Uterus (tissue), 4 donors: ENCODE results near the gene SV2C. TPM values are rescaled to one million over a fixed set of nuclear protein-coding genes. Genes with fewer than 3 reads are reported as not detected.

ENCODE experiments used
- DNase-seq, 2 donors: peaks; one replicate each; pipeline ENCODE4 v3.0.0-alpha.2; 2019 to 2020
- H3K27ac ChIP-seq, 2 donors: fragments of 200-600 bp; sonication (generic); 1 replicate in 1 of 2; 2 replicates in 1 of 2; pipeline ENCODE4 v1.5.1; 2016 to 2018
- H3K27me3 ChIP-seq, 2 donors: fragments of 200-600 bp; sonication (generic); one replicate each; pipeline ENCODE4 v1.5.1; 2018 to 2019; ENCODE audit warnings: control low read depth in 1 of 2
- H3K36me3 ChIP-seq, 2 donors: fragments of 200-600 bp; sonication (generic); one replicate each; pipeline ENCODE4 v1.5.1; 2019; ENCODE audit warnings: control low read depth in 1 of 2
- H3K4me1 ChIP-seq, 2 donors: fragments of 200-600 bp; sonication (generic); one replicate each; pipeline ENCODE4 v1.5.1; 2018 to 2019; ENCODE audit warnings: control low read depth in 1 of 2
- H3K4me3 ChIP-seq, 2 donors: fragments of 200-600 bp; sonication (generic); 1 replicate in 1 of 2; 2 replicates in 1 of 2; pipeline ENCODE4 v1.5.1; 2018 to 2019; ENCODE audit warnings: mild to moderate bottlenecking in 1 of 2
- H3K9me3 ChIP-seq, 2 donors: fragments of 200-600 bp; sonication (generic); one replicate each; pipeline ENCODE4 v1.5.1; 2019; ENCODE audit warnings: control low read depth in 1 of 2
- POLR2A ChIP-seq, 2 donors: fragments of 450-650 bp; IDR thresholded peaks; one replicate each; pipeline ENCODE4 v1.6.1; 2016; ENCODE audit warnings: antibody characterized with exemption in 2 of 2, mild to moderate bottlenecking in 1 of 2, moderate library complexity in 1 of 2
- intact Hi-C: fragments of 100-400 bp; cut with DNase I; formaldehyde crosslinking; loops from one replicate; pipeline ENCODE4 v1.15.1; 2023; ENCODE audit warnings: low total_unique reads
- total RNA-seq, 4 donors: library from RNA; depleted of rRNA in 3 of 4; stranded (reverse); fragments of >200 nt in 3 of 4; gene quantifications; one replicate each; pipeline versions ENCODE4 v1.1.0 to v1.2.4, GENCODE V29; 2014 to 2023
- TF ChIP-seq, protein P1 (sequence below), 4 experiments: fragments of 200-600 bp in 2 of 4; fragments of 450-650 bp in 2 of 4; sonication (generic) in 2 of 4; IDR thresholded peaks; one replicate each; pipeline ENCODE4 v1.5.1; 2016 to 2019; ENCODE audit warnings: antibody characterized with exemption in 4 of 4, mild to moderate bottlenecking in 2 of 4, moderate library complexity in 1 of 4
- donor health status: DM: yes; HTN: yes; CAD: no.

The SV2C gene
- total RNA-seq, 4 donors from 2014 or later, result 0.21 to 3.7 TPM; not detected in 2

DNA sequence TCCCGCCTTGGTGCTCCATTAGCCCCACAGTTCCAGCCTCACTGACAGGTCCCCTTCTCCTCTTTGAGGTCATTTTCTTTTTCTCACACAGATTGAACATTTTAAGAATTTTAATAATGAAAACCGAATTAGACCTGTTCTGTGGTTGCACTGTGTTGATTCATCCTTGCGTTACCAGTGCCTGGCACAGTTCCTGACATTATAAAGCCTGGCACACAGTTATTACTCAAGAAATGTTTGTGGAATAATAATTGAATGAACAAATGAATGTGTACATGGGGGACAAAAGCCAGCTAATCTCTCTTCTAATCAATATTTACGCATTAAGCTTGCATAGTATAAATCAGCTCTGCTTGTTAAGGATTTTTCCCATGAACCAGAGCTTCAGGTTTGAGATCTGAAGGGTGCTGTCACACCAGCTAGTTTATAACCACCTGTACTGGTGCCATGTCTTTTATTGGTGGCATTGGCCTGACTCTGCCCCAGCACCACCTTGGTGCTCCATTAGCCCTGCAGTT, 80.0 kb downstream of the SV2C start:
- Histone ChIP-seq H3K4me3 (no peak overlapping the region), H3K4me1 (no peaks in the 10 kb centered on the region), H3K9me3 (no peaks in the 10 kb centered on the region), H3K36me3 (no peaks in the 10 kb centered on the region), H3K27me3 (no peaks in the 10 kb centered on the region), H3K27ac (no peak overlapping the region)
- intact Hi-C loops, result no loop called here
- no peak for DNase-seq
- TF ChIP-seq, protein P1, sequence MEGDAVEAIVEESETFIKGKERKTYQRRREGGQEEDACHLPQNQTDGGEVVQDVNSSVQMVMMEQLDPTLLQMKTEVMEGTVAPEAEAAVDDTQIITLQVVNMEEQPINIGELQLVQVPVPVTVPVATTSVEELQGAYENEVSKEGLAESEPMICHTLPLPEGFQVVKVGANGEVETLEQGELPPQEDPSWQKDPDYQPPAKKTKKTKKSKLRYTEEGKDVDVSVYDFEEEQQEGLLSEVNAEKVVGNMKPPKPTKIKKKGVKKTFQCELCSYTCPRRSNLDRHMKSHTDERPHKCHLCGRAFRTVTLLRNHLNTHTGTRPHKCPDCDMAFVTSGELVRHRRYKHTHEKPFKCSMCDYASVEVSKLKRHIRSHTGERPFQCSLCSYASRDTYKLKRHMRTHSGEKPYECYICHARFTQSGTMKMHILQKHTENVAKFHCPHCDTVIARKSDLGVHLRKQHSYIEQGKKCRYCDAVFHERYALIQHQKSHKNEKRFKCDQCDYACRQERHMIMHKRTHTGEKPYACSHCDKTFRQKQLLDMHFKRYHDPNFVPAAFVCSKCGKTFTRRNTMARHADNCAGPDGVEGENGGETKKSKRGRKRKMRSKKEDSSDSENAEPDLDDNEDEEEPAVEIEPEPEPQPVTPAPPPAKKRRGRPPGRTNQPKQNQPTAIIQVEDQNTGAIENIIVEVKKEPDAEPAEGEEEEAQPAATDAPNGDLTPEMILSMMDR (IDR thresholded peaks at IDR 0.05), result no peak
- TF ChIP-seq POLR2A (IDR thresholded peaks at IDR 0.05), result no peak

DNA sequence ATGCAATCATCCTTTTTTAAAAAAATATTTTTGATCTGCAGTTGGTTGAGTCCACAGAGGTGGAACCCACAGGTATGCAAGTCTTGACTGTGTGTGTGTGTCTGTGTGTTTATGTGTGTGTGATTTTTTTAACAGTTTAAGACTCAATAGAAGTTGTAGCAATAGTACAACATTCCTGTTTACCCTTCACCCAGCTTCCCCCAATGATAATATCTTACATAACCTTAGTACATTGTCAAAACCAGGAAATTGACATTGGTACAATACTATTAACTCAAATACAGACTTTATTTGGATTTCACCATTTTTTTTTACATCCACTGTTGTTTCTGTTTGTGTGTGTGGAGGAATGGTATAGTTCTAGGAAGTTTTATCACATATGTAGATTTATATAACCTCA, 81.8 kb downstream of the SV2C start:
- TF ChIP-seq, protein P1 (IDR thresholded peaks at IDR 0.05), result no peak
- no peak for TF ChIP-seq POLR2A (IDR thresholded peaks at IDR 0.05)
- Histone ChIP-seq H3K36me3 (no peaks in the 10 kb centered on the region), H3K9me3 (no peaks in the 10 kb centered on the region), H3K4me1 (no peaks in the 10 kb centered on the region), H3K27ac (no peak overlapping the region), H3K4me3 (no peak overlapping the region), H3K27me3 (no peaks in the 10 kb centered on the region)
- DNase-seq, result no peak
- intact Hi-C loops, result no loop called here

GRCh38 chr5:76165711-76166374, 82.7 kb downstream of the SV2C start:
- Histone ChIP-seq H3K4me3 (no peak overlapping the region), H3K9me3 (no peaks in the 10 kb centered on the region), H3K27ac (no peak overlapping the region), H3K27me3 (no peaks in the 10 kb centered on the region), H3K36me3 (no peaks in the 10 kb centered on the region), H3K4me1 (no peaks in the 10 kb centered on the region)
- DNase-seq, result no peak
- intact Hi-C loops, result no loop called here
- no peak for TF ChIP-seq POLR2A (IDR thresholded peaks at IDR 0.05)

- TF ChIP-seq POLR2A (IDR thresholded peaks at IDR 0.05), result no peak
- TF ChIP-seq, protein P1 (IDR thresholded peaks at IDR 0.05), result no peak
- H3K27me3 ChIP-seq, result no peaks in the 10 kb centered on the region
- H3K9me3 ChIP-seq, result no peaks in the 10 kb centered on the region
- DNase-seq, result no peak
- no peaks in the 10 kb centered on the region for H3K4me1 ChIP-seq
- H3K36me3 ChIP-seq, result no peaks in the 10 kb centered on the region
- intact Hi-C loops, result no loop called here
- no peak overlapping the region for H3K4me3 ChIP-seq
- H3K27ac ChIP-seq, result no peak overlapping the region
These were observed 83.8 kb downstream of the SV2C start for GRCh38 chr5:76166886-76167576.

- intact Hi-C loops, result no loop called here
- no peak for DNase-seq
These were observed 86.1 kb downstream of the SV2C start for GRCh38 chr5:76169146-76169905.

More at GRCh38 chr5:76169146-76169905, 86.1 kb downstream of the SV2C start:
- H3K36me3 ChIP-seq, result no peaks in the 10 kb centered on the region
- no peak overlapping the region for H3K27ac ChIP-seq
- TF ChIP-seq POLR2A (IDR thresholded peaks at IDR 0.05), result no peak
- TF ChIP-seq, protein P1 (IDR thresholded peaks at IDR 0.05), result no peak
- H3K4me1 ChIP-seq, result no peaks in the 10 kb centered on the region
- no peaks in the 10 kb centered on the region for H3K27me3 ChIP-seq
- H3K9me3 ChIP-seq, result no peaks in the 10 kb centered on the region
- H3K4me3 ChIP-seq, result no peak overlapping the region
